GM21717 (cell line): ENCODE results near the gene ITPRIP.
A peak's percentile ranks its signal among the peaks of the same experiment; 100 is the strongest.

ENCODE experiments used
- ATAC-seq: cut with Tn5 transposase; IDR thresholded peaks from one replicate; pipeline ENCODE4 v1.9.1; 2021; ENCODE audit warnings: mild to moderate bottlenecking, moderate library complexity; ENCODE audit not compliant: unreplicated experiment

ITPRIP gene

DNA sequence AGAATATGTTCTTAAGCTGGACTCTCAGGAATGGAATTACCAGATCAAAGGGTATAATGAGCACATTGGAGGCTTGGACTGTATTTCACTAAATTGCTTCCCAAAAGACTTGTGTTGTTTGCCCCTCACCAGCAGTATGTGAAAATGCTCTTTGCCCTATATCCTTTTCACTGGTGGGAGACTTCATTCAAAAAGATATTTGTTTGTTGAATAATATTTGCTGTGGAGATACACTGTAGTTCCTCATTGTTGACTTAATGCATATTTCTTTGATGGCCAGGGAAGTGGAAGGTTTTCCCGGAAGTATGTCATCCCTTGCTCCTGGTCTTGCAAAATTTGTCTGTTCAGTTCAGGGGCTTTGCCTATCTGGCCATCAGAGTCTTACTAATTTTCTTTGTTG lies 49.9 kb downstream of the ITPRIP start:
- no peak for ATAC-seq

DNA sequence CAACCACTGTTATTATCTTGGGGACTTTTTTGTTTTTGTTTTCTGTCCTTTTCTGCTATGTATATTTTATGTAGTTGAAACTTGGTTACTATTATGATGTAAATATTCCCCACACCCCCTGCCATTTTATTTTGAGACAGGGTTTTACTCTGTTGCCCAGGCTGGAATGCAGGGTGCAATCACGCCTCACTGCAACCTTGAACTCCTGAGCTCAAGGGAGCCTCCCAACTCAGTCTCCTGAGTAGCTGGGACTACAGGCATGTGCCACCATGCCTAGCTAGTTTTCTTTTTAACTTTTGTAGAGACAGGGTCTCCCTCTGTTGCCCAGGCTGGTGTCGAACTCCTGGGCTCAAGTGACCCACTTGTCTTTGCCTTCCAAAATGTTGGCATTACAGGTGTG lies 51.3 kb downstream of the ITPRIP start:
- ATAC-seq = no peak

DNA sequence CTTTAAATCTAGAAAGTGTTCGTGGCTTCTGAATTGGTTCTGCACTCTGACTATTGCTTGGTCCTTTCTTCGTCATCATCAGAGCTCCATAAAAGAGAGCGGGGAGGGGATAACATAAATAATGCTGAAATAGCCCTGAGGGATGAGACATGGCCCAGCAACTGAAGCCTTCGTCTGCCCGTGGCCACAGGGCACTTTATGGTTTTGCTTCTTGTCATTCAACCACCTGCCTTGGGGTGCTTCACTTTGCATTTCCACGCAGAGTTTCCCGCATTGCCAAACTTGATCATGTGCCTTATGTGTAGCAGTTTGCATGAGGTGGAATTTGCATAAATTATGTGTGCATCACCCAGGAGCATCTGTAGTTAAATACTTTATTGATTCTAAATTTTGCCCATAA lies 53.4 kb downstream of the ITPRIP start:
- ATAC-seq = no peak

DNA sequence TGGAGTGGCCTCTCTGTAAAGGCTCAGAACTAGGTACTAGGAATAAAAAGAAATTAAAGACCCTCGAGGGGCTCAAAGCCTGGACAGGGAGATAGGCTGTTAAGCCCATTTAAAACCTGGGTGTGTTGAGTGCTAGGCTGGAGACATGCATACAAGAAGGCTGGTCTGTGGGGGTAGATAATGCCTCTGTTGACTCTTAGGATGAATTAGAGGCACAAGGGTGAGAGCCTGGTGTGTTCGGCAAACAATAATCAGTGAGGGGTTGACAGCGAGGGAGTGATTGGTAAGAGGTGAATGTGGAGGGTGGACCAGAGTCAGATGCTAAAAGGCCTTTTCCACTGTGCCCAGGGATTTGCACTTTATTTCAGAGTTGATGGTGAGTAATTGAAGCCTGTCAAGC lies 56.6 kb downstream of the ITPRIP start:
- ATAC-seq = no peak

DNA sequence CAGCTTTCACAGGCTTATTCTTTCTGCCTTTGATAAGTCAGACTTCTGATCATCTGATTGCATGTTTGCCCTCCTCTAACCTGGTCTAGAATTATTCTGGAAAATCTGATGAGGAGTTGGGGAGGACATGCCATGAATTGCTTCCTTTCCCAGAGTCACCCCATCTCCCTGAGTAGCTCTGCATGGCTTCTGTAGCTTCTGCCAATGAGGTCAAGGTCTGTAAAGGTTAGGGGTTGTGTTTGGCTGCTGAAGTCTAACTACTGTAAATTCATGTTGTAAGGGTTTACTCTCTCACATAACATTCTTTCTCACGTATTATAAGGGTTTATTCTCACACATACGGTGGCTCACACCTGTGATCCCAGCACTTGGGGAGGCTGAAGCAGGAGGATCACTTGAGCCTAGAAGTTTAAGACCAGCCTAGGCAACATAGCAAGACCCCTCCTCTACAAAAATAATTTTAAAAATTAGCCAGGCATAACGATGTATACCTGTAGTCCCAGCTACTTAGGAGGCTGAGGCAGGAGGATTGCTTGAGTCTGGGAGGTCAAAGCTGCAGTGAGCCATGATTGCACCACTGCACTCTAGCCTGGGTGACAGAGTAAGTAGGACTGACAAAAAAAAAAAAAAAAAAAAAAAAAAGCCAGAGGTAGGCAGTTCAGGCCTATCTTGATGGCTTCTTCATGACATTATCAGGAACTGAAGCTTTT lies 58.6 kb downstream of the ITPRIP start:
- no peak for ATAC-seq

DNA sequence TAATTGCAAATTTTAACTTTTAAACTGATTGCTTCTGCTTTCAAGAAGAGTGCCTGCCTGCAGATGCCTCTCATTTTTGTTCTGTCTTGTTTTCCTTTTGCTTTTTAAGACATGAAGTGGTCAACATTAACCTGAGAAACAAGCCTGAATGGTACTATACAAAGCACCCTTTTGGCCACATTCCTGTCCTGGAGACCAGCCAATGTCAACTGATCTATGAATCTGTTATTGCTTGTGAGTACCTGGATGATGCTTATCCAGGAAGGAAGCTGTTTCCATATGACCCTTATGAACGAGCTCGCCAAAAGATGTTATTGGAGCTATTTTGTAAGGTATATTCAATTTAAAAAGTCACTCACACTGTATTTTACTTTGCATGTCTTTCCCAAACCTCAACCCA lies 60.5 kb downstream of the ITPRIP start:
- no peak for ATAC-seq

DNA sequence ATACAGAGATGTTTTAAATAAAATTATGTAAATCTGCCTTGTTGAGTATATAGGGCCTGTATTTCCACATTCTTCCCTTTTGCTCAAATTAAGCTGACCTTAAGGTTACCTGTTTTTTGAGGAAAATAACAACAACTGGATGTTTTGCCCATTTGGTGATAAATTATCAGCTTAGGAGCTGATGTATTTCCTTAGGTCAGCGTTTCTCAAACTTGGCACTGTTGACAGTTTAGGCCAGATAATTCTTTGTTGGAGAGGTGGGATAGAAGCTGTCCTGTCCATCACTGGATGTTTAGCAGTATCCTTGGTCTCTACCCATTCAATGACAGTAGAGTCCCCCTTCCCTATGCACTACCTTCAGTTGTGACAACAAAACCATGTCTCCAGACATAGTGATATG lies 62.1 kb downstream of the ITPRIP start:
- no peak for ATAC-seq

DNA sequence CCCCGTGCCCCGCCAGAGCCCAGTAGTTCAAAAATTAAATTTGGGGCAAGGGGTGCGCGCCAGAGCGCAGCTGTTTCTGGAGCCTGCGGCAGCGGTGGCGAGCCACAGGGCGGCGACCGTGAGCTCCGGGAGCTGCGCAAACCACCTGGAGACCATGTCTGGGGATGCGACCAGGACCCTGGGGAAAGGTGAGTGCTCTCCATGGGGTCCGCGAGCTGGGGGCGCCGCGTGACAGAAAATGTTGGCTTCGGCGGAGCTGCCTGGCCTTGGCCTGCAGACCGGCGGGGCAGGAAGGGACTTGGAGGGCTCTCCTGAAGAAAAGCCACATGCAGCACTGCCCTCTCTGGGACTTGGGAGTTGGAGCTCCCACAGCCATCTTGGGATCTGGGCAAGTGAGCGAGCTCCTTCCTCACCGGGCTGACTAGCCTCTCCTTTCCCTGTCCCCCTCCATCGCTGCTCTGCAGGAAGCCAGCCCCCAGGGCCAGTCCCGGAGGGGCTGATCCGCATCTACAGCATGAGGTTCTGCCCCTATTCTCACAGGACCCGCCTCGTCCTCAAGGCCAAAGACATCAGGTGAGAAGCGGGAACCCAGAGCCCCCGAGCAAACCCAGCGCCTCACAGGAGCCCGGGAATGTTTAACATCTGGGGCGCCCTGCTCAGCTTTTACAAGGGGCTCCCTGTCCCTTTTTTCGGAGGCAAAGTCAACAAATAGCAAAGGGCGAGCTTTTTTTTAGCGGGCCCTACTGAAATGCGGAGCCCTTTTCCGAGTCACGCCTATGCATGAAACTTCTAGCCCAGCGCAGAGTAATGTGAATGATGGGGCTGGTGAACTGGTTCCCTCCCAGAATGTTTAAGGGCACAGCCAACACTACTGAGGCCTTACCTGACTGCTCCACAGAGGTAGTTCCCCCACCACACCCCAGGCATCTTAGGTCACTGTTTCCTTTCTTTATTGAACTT lies 63.2 kb downstream of the ITPRIP start:
- ATAC-seq = peak; percentile 58

DNA sequence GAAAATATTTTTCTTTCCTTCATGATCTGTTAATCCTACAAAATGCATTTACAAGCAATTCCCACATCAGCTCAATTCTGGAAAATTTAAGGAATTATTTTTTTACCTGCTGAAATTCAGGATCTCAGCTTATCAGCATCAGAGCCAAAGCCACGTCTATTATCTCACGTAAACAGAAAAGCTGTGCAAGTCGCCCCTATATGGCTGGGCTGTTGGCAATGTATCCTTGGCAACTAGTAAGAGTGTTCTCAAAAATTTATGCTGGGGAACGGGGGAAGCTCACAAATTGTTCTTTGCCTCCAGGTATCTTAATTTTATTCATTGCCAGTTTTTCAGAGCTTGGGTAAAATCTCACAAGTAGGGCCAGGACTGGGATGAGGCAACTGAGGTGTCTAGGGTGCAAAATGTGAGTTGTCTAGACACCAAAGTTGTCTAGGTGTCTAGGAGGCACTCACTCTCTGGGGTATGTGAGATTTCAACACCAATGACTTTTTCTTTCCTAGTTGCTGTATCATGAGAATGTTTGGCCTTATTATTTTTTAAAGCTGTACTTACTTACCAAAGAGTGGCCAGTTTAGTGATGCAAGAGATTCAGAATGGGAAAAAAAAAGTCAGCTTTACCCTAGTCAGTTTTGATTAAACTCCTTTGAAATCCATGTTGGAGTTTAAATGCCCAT lies 64.2 kb downstream of the ITPRIP start:
- ATAC-seq = no peak

DNA sequence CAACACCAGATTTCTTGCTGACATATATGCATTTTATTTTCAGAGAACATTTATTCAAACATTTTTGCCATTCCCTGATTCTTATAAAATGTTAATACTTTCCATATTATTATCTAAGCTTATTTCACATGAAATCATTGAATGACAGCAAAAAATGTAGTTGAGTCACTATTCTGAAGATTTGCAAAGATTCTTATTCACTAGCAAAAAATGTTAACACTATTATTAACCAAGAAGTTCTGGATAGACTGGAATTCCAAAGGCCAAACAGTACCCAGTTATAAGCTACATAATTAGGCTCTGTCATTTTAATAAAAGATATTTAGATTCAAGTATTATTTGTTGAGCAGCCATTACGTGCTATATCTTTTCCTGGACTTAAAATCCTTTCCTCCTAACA lies 65.0 kb downstream of the ITPRIP start:
- ATAC-seq = no peak

DNA sequence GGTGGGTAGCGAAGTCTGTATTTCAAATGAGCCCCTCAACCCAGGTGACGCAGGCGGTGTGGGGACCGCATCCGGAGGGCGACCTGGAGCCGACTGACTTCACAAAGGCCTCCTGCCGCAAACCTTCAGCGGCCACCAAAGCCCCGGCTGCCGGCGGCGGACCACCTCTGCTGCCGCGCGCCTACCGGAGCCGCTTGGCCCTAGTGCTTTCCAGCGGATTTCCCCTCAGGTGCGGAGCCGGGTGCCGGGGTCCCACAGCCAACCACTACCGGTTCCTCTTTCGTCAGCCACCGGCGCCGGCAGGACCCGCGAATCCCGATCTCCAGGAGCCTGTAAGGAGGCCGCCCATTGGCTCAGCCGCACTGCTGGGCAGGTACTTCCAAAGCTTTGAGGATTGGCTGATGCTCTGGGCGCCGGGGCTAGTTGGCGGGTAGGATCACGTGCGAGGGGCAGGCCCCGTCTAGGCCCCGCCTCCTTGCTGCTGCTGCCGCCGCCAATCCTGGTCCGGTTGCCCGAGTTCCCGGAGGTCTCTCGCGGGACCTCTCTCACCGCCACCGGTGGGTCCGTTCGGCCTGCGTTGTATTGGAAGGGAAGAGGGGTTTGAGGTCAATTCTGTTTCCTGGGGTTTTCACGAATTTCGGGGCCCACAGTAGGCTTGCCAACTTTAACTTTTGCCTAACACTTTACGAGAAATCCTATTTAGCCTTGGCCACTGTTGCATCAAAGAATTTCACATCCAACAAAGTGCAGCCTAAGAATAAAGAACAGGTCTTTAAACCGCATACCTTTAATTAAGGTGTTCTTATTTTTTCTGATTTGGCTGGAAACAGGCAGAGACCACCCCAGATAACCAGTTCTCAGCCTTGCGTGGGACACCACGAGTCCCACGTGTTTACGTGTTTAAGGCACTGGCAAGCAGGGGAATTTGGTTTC lies 69.3 kb downstream of the ITPRIP start, which contains the start of gene GSTO2:
Gene GSTO2 (plus strand): TSS at position 472 of the 933 bp plus-strand sequence. CDS start 5,732 bp downstream, outside the sequence.
- peak; percentile 99 for ATAC-seq

DNA sequence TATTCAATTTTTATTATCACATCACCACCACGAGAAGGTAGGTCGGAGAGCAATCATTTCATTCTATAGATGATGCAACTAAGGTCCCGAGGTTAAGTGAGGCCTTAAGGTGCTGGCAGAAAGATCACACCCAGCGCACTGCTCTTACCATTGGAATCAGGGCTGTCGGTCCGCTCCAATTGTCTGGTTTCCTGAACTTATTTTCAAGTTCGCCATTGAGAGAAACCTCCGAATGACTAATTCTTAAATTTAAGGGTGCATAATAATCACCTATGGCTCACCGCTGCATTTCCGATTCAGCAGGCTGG lies 69.9 kb downstream of the ITPRIP start:
- no peak for ATAC-seq

DNA sequence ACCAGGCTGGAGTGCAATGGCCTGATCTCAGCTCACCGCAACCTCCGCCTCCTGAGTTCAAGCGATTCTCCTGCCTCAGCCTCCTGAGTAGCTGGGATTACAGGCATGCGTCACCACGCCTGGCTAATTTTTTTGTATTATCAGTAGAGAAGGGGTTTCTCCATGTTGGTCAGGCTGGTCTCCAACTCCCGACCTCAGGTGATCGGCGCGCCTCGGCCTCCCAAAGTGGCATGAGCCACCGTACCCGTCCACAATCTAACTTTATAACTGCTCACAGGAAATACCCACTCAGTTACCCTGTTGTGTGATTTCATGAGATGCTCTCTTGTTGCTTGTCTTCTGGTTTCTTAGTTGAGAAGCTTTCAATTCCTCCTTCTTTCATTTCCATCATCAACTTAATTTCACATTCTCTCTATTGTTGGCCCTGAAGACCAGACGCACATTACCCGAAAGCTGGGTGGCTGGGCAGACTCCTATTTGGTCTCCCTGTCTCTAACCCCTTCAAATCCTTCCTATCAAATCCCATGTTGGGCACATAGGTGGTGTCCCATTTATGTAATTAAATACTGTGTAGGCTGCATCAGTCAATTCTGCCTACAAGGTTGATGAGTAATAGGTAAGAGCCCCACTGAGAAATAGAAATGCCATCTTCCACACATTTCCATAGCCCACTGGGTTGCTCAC lies 70.4 kb downstream of the ITPRIP start:
- no peak for ATAC-seq

DNA sequence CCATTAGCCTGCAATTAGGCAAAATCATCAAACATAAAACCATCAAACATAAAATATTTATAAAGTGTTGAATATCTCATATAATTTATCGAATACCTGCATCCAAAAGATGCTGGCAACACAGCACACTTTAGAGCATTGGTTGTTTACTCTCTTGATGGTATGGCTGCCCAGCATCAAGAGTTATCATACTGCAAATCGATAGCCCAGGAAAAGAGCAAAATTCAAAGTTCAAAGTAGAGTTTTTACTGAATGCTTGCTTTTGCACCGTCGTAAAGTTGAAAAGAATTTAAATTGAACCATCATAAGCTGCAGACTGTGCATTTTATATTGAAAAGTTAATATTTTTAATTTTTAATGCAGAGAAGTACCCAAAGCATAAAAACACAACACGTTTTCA lies 73.5 kb downstream of the ITPRIP start:
- ATAC-seq = no peak

DNA sequence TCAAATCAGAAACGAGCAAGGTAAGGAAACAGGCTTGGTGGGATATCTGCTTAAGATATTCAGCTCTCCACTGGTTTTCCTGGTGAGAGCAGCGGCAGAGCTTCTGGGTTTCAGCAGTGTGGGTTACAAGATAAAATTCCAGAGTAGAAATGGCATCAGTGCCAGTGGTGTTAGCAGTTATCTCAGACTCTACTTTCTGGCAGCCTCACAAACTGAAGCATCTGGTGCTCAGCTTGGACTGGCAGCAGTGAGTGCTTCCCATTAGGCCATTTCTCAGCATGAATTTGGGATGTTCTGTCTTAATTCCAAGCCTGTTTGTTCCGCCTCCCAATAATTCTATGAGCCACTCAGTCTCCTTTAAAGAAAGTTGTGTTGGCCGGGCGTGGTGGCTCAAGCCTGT lies 76.2 kb downstream of the ITPRIP start:
- ATAC-seq = no peak

DNA sequence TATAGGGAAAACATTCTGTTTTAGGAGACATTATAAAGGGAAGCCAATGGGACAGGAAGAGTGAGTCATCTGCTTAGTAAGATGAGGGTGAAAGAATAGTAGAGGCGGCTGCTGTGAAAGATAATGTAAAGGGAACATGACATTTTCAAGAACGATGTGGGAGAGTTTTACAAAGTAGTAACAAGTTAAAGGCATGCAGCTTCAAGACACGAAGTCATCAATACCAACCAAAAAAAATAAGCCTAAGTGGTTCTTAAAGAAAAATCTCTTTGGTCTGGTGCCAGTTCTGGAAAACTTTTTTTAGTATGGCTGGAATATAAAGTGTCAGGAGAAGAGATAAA lies 77.5 kb downstream of the ITPRIP start:
- ATAC-seq = no peak

DNA sequence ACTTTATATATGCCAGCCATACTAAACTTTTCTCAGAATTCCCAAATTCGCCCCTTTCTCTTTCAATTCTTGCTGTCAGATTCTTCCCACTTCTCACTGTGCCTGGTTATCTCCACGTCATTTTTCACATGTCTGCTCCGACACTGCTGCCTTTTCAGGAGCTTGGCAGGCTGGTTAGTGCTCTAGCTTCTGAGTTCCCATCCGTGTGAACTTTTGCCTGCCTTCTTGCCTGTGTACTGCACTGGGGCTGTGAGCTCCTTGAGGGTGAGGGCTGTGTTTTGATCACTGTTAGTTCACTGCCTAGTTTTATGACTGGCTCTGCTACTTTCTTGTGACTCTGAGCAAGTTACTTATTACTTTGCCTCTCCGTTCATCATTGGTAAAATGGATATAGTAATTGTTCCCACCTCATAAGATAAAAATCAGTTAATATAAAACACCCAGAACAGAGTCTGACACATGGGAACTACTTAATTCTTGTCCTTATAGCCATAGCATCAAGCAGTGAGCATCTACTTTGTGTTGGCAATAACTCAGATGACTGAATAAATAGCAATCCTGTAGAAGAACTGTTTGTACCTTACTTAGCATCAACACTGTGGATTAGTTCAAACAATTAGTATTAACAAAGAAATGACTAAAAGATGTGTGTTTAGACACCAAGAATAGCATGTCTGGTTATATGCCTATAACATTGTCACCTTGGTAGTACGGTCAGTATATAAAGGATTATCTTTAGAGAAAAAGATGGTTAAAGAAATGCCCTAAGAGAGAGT lies 78.1 kb downstream of the ITPRIP start:
- no peak for ATAC-seq
